GM12872 (cell line): ENCODE results near the gene TMEM59.

ENCODE experiments used
- CTCF ChIP-seq: IDR thresholded peaks from 3 replicates; pipeline ENCODE4 v1.5.1; 2011; ENCODE audit warnings: low read depth, mild to moderate bottlenecking, low read length, moderate library complexity; ENCODE audit not compliant: insufficient read depth

Gene TMEM59

GRCh38 chr1:53982763-53983104 is 70.3 kb downstream of the TMEM59 start:
- TF ChIP-seq CTCF, result no peak

- TF ChIP-seq CTCF, result no peak
Measured at GRCh38 chr1:53982034-53982762, 70.8 kb downstream of the TMEM59 start.

- no peak for TF ChIP-seq CTCF
Measured at GRCh38 chr1:53981220-53981619, 71.8 kb downstream of the TMEM59 start.

- no peak for TF ChIP-seq CTCF
Measured at GRCh38 chr1:53979712-53980450, 73.1 kb downstream of the TMEM59 start.
